SK-N-SH (cell line): ENCODE data around the gene MS4A10.

Source experiments
- POLR2AphosphoS5 ChIP-seq: IDR thresholded peaks from 2 replicates; pipeline ENCODE4 v1.6.1; 2012; ENCODE audit warnings: low read depth, low read length
- SMC3 ChIP-seq: IDR thresholded peaks from 2 replicates; pipeline ENCODE4 v1.6.1; 2012; ENCODE audit warnings: low read depth, low read length, improper control_type of control experiment
- TF ChIP-seq, protein P1 (sequence below): fragments of 200-600 bp; sonication (generic); IDR thresholded peaks from 2 replicates; pipeline ENCODE4 v1.6.1; 2017; ENCODE audit warnings: antibody characterized with exemption, mild to moderate bottlenecking, moderate library complexity

DNA sequence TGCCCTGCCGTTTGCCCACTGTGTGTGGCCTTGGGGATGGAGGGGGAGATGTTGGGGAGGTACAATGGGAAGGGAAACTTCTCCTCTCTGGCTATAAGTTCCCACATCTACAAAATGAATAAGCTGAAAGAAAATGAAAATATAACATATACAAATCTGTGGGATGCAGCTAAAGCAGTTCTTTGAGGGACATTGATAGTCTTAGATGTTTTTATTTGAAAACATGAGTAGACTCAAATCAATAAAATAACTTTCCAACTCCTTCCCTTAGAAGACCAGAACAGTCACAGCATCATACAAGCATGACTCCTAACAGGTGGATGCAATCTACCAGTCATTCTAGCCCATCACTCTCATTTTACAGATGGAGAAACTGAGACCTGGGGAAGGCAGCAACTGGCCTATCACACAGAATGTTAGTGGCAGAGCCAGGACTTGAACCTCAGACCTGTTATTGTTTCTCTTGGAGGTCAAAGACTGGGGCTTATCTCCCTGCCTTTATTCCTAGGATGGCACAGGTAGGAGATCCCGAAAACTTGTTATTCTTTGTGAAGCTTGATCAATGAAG is 31.5 kb downstream of the MS4A10 start:
- no peak for TF ChIP-seq POLR2AphosphoS5
- TF ChIP-seq, protein P1, sequence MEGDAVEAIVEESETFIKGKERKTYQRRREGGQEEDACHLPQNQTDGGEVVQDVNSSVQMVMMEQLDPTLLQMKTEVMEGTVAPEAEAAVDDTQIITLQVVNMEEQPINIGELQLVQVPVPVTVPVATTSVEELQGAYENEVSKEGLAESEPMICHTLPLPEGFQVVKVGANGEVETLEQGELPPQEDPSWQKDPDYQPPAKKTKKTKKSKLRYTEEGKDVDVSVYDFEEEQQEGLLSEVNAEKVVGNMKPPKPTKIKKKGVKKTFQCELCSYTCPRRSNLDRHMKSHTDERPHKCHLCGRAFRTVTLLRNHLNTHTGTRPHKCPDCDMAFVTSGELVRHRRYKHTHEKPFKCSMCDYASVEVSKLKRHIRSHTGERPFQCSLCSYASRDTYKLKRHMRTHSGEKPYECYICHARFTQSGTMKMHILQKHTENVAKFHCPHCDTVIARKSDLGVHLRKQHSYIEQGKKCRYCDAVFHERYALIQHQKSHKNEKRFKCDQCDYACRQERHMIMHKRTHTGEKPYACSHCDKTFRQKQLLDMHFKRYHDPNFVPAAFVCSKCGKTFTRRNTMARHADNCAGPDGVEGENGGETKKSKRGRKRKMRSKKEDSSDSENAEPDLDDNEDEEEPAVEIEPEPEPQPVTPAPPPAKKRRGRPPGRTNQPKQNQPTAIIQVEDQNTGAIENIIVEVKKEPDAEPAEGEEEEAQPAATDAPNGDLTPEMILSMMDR = no peak
- no peak for TF ChIP-seq SMC3
